Activated CD8-positive, alpha-beta T cell treated with anti-CD3 and anti-CD28 coated beads for 36 hours (primary cell): ENCODE measurements around the gene CCDC13. TPM values are rescaled to one million over a fixed set of nuclear protein-coding genes. Genes with fewer than 3 reads are reported as not detected.

Source experiments
- ATAC-seq: fragments of 200-7000 bp; cut with Tn5 transposase; one replicate; pipeline ENCODE4 v1.10.0; 2021; ENCODE audit warnings: mild to moderate bottlenecking, moderate library complexity
- CTCF ChIA-PET: fragments of 350-600 bp; sonication (Branson Sonifier 250); formaldehyde crosslinking; loops from one replicate; lab custom pipeline; 2021; ENCODE audit warnings: antibody characterized with exemption; lab: Charles Lee
- POLR2A ChIA-PET: fragments of 350-600 bp; sonication (Branson Sonifier 250); formaldehyde crosslinking; loops from one replicate; lab custom pipeline; 2021; ENCODE audit warnings: antibody characterized with exemption; lab: Charles Lee
- DNase-seq: peaks from one replicate; pipeline ENCODE4 v3.0.0-alpha.2; 2020
- H3K27ac Mint-ChIP-seq: one replicate; pipeline ENCODE4 v1.8.0; 2021; ENCODE audit warnings: mild to moderate bottlenecking, mixed read lengths
- H3K27me3 Mint-ChIP-seq: one replicate; pipeline ENCODE4 v1.8.0; 2021; ENCODE audit warnings: mixed read lengths
- H3K36me3 Mint-ChIP-seq: one replicate; pipeline ENCODE4 v1.8.0; 2021; ENCODE audit warnings: low read depth, mixed read lengths
- H3K4me1 Mint-ChIP-seq: one replicate; pipeline ENCODE4 v1.8.0; 2021; ENCODE audit warnings: low read depth, mixed read lengths
- H3K4me3 Mint-ChIP-seq: one replicate; pipeline ENCODE4 v1.8.0; 2021; ENCODE audit warnings: mild to moderate bottlenecking, moderate library complexity, mixed read lengths
- H3K9me3 Mint-ChIP-seq: one replicate; pipeline ENCODE4 v1.8.0; 2021; ENCODE audit warnings: mixed read lengths
- intact Hi-C: fragments of 100-400 bp; cut with micrococcal nuclease; formaldehyde crosslinking; loops from one replicate; pipeline ENCODE4 v1.10.0; 2022
- total RNA-seq, 2 experiments: library from RNA; stranded (reverse); gene quantifications; one replicate each; pipeline ENCODE4 v1.2.3, GENCODE V29; 2021
- TF ChIP-seq, protein P1 (sequence below): fragments of 200-600 bp; IDR thresholded peaks from one replicate; pipeline ENCODE4 v1.8.0; 2022; ENCODE audit warnings: antibody characterized with exemption, mild to moderate bottlenecking

Gene CCDC13
- total RNA-seq, 2 experiments from 2014 or later, result 0.29 TPM; not detected in 1

GRCh38 chr3:42746455-42747450, 26.3 kb downstream of the CCDC13 start:
- CTCF ChIA-PET, result interaction anchor here (0.5 to 2.6 kb wide), 5 partner anchors 13 to 207 kb away, joined by 3 to 8 read pairs (median 4); no protein-coding TSS in a partner anchor
- H3K4me3 Mint-ChIP-seq, result no peak overlapping the region

DNA sequence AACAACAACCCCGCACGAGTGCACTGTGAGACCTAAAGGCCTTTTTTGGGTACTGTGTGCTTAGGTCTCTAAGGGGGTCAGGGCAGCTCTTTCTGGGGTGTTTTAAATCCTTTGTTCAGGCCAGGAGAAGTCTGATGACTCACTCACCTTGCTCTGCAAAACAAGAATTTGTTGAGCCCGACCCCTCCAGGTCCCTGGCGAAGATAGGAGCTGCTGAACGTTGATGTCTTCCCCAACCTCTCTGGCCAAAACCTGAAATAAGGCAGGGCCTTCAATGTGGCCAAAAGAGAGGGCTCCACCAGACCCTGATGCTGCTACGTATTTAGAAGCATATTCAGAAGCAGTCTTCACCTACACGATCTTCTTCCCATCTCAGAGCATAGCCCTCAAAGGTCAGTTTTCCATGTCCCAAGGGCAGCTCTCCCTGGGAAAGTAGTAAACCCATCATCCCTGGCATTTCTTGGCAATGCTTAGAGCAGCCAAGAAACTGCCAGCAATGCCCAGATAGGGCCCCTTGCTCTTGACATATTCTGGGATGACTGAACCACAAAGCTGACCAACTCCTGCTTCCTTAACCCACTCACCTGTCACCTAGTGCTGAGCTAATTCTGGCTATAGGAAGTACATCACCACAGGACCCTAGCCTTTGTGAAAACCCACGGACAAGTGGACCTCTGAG, 27.1 kb downstream of the CCDC13 start:
- intact Hi-C loops, result loop anchor here (10.0 kb wide), 1 partner anchor 161 kb away; the partner anchor contains the start of gene SEC22C
- peaks cover 11% of the 10 kb centered on the region for H3K4me1 Mint-ChIP-seq
- no peak overlapping the region for H3K4me3 Mint-ChIP-seq
- TF ChIP-seq, protein P1, sequence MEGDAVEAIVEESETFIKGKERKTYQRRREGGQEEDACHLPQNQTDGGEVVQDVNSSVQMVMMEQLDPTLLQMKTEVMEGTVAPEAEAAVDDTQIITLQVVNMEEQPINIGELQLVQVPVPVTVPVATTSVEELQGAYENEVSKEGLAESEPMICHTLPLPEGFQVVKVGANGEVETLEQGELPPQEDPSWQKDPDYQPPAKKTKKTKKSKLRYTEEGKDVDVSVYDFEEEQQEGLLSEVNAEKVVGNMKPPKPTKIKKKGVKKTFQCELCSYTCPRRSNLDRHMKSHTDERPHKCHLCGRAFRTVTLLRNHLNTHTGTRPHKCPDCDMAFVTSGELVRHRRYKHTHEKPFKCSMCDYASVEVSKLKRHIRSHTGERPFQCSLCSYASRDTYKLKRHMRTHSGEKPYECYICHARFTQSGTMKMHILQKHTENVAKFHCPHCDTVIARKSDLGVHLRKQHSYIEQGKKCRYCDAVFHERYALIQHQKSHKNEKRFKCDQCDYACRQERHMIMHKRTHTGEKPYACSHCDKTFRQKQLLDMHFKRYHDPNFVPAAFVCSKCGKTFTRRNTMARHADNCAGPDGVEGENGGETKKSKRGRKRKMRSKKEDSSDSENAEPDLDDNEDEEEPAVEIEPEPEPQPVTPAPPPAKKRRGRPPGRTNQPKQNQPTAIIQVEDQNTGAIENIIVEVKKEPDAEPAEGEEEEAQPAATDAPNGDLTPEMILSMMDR, result no peak
- CTCF ChIA-PET, result interaction anchor here (0.6 to 3.1 kb wide), 13 partner anchors 8 to 206 kb away, joined by 3 to 23 read pairs (median 4); partner anchors contain the start of genes SEC22C and ZBTB47
- no peaks in the 10 kb centered on the region for H3K36me3 Mint-ChIP-seq
- H3K27ac Mint-ChIP-seq, result no peak overlapping the region
- DNase-seq (no peak), ATAC-seq (no peak)
- no peaks in the 10 kb centered on the region for H3K27me3 Mint-ChIP-seq
- POLR2A ChIA-PET, result interaction anchor here (0.9 to 2.1 kb wide), 2 partner anchors 33 to 164 kb away, joined by 3 to 6 read pairs; partner anchors contain the start of gene SEC22C
- no peaks in the 10 kb centered on the region for H3K9me3 Mint-ChIP-seq

More at GRCh38 chr3:42746455-42747450, 26.3 kb downstream of the CCDC13 start:
- Mint-ChIP-seq H3K36me3 (no peaks in the 10 kb centered on the region), H3K27me3 (no peaks in the 10 kb centered on the region), H3K4me1 (peaks cover 11% of the 10 kb centered on the region), H3K27ac (no peak overlapping the region), H3K9me3 (no peaks in the 10 kb centered on the region)
- TF ChIP-seq, protein P1, result no peak
- no peak for DNase-seq
- intact Hi-C loops, result loop anchor here (10.0 kb wide), 1 partner anchor 162 kb away; the partner anchor contains the start of gene SEC22C
- ATAC-seq, result no peak
- POLR2A ChIA-PET, result interaction anchor here (2.1 kb wide), 1 partner anchor 164 kb away, joined by 6 read pairs; the partner anchor contains the start of gene SEC22C

GRCh38 chr3:42745291-42745745, 27.7 kb downstream of the CCDC13 start:
- ChIA-PET CTCF (interaction anchor here (0.6 to 3.1 kb wide), 16 partner anchors 8 to 205 kb away, joined by 3 to 23 read pairs (median 4); partner anchors contain the start of genes SEC22C and ZBTB47), POLR2A (interaction anchor here (0.9 to 2.1 kb wide), 2 partner anchors 33 to 163 kb away, joined by 3 to 6 read pairs; partner anchors contain the start of gene SEC22C)
- Mint-ChIP-seq H3K4me1 (peaks cover 11% of the 10 kb centered on the region), H3K9me3 (no peaks in the 10 kb centered on the region), H3K27ac (no peak overlapping the region), H3K4me3 (no peak overlapping the region), H3K27me3 (no peaks in the 10 kb centered on the region), H3K36me3 (no peaks in the 10 kb centered on the region)
- DNase-seq (no peak), ATAC-seq (no peak)
- TF ChIP-seq, protein P1, result no peak
- intact Hi-C loops, result loop anchor here (10.0 kb wide), 1 partner anchor 161 kb away; the partner anchor contains the start of gene SEC22C

DNA sequence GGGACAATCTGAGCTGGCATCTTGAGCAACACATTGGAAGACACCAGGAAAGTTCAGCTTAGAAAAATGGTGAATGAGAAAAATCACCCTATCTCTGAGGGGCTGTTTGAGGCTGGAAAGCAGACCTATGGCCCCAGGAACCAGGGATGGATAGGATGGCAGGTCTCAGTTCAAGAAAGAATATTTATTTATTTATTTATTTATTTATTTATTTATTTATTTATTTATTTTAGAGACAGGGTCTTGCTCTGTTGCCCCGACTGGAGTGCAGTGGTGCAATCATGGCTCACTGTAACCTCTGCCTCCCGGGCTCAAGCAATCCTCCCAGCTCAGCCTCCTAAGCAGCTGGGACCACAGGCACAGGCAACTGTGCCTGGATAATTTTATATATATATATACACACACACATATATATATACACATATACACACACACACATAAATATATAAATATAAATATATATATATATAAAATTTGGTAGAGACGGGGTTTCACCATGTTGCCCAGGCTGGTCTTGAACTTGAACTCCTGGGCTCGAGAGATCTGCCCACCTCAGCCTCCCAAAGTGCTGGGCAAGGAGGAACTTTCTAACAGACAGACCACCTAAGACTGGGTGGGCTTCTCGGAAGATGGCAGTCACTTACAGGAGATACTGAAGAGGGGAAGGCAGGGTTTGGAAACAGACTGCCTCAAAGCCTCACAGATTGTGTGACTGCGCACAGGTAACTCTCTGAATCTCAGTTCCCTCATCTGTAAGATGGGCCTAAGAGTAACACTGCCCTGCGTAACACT, 29.7 kb downstream of the CCDC13 start:
- no peak for ATAC-seq
- POLR2A ChIA-PET, result no interaction called here
- CTCF ChIA-PET, result interaction anchor here (0.6 to 3.1 kb wide), 17 partner anchors 8 to 262 kb away, joined by 3 to 23 read pairs (median 5); partner anchors contain the start of gene SEC22C
- intact Hi-C loops, result loop anchor here (10.0 kb wide), 1 partner anchor 159 kb away; the partner anchor contains the start of gene SEC22C
- Mint-ChIP-seq H3K27ac (no peak overlapping the region), H3K4me3 (no peak overlapping the region), H3K9me3 (no peaks in the 10 kb centered on the region), H3K27me3 (no peaks in the 10 kb centered on the region), H3K4me1 (peaks cover 11% of the 10 kb centered on the region), H3K36me3 (no peaks in the 10 kb centered on the region)
- no peak for DNase-seq
- TF ChIP-seq, protein P1, result no peak
